GM23338 (cell line): ENCODE data around the gene EPHA6. TPM values are rescaled to one million over a fixed set of nuclear protein-coding genes. Genes with fewer than 3 reads are reported as not detected.

ENCODE experiments used
- ATAC-seq: fragments of 200-7000 bp; cut with Tn5 transposase; 3 replicates; pipeline ENCODE4 v1.9.1; 2020
- DNase-seq: peaks from one replicate; pipeline ENCODE4 v3.0.0-alpha.2; 2015; ENCODE audit warnings: low spot score
- H2AFZ ChIP-seq: fragments of 200-600 bp; sonication (generic); 2 replicates; pipeline ENCODE4 v1.8.0; 2016; ENCODE audit warnings: antibody characterized with exemption, mild to moderate bottlenecking, moderate library complexity
- H3F3A ChIP-seq: fragments of 200-600 bp; sonication (generic); replicated peaks from 2 replicates; pipeline ENCODE4 v1.8.0; 2017; ENCODE audit warnings: antibody characterized with exemption, mixed run types, low read depth
- H3K27ac ChIP-seq: fragments of 200-600 bp; sonication (generic); 2 replicates; pipeline ENCODE4 v1.6.1; 2016; ENCODE audit warnings: low read depth
- H3K27me3 ChIP-seq: fragments of 200-600 bp; sonication (generic); 2 replicates; pipeline ENCODE4 v1.8.0; 2016; ENCODE audit warnings: mild to moderate bottlenecking, mixed run types, moderate library complexity; ENCODE audit not compliant: insufficient read depth
- H3K36me3 ChIP-seq: fragments of 200-600 bp; sonication (generic); 2 replicates; pipeline ENCODE4 v1.8.0; 2016; ENCODE audit warnings: mild to moderate bottlenecking; ENCODE audit not compliant: insufficient read depth
- H3K4me1 ChIP-seq: fragments of 200-600 bp; sonication (generic); 2 replicates; pipeline ENCODE4 v1.8.0; 2016; ENCODE audit warnings: mild to moderate bottlenecking, moderate library complexity; ENCODE audit not compliant: insufficient read depth
- H3K4me2 ChIP-seq: fragments of 200-600 bp; sonication (generic); 2 replicates; pipeline ENCODE4 v1.7.1; 2017; ENCODE audit warnings: mixed run types
- H3K4me3 ChIP-seq: fragments of 200-600 bp; sonication (generic); 2 replicates; pipeline ENCODE4 v1.6.1; 2016; ENCODE audit warnings: mixed run types
- H3K79me2 ChIP-seq: fragments of 200-600 bp; sonication (generic); replicated peaks from 2 replicates; pipeline ENCODE4 v1.8.0; 2017; ENCODE audit warnings: mild to moderate bottlenecking; ENCODE audit not compliant: insufficient read depth
- H3K9me2 ChIP-seq: fragments of 200-600 bp; sonication (generic); 2 replicates; pipeline ENCODE4 v1.8.0; 2017; ENCODE audit not compliant: insufficient read depth
- H4K20me1 ChIP-seq: fragments of 200-600 bp; sonication (generic); replicated peaks from 2 replicates; pipeline ENCODE4 v1.8.0; 2017; ENCODE audit warnings: mild to moderate bottlenecking; ENCODE audit not compliant: insufficient read depth
- H3K27ac Mint-ChIP-seq: 2 replicates; pipeline ENCODE4 v1.8.0; 2020; ENCODE audit warnings: inconsistent platforms, mild to moderate bottlenecking, moderate library complexity, mixed read lengths
- H3K27me3 Mint-ChIP-seq: 3 replicates; pipeline ENCODE4 v1.8.0; 2022; ENCODE audit warnings: low read depth, mild to moderate bottlenecking, moderate library complexity, mixed read lengths, inconsistent platforms; ENCODE audit not compliant: insufficient read depth, poor library complexity
- H3K36me3 Mint-ChIP-seq: 3 replicates; pipeline ENCODE4 v1.8.0; 2021; ENCODE audit warnings: low read depth, mild to moderate bottlenecking, inconsistent platforms, moderate library complexity, mixed read lengths
- H3K4me1 Mint-ChIP-seq: 3 replicates; pipeline ENCODE4 v1.8.0; 2020; ENCODE audit warnings: mild to moderate bottlenecking, inconsistent platforms, mixed read lengths
- H3K4me3 Mint-ChIP-seq: 3 replicates; pipeline ENCODE4 v1.8.0; 2021; ENCODE audit warnings: moderate library complexity, mild to moderate bottlenecking, inconsistent platforms, mixed read lengths
- H3K9me3 Mint-ChIP-seq: 3 replicates; pipeline ENCODE4 v1.8.0; 2020; ENCODE audit warnings: moderate library complexity, mild to moderate bottlenecking, inconsistent platforms, mixed read lengths
- CREB1 ChIP-seq: fragments of 250-450 bp; sonication (Bioruptor Pico); IDR thresholded peaks from 2 replicates; pipeline ENCODE4 v1.5.0; 2020; ENCODE audit warnings: low read depth, mild to moderate bottlenecking, moderate library complexity
- STAT1 ChIP-seq: IDR thresholded peaks from one replicate; pipeline ENCODE4 v1.6.1; 2016; ENCODE audit warnings: antibody characterized with exemption; ENCODE audit not compliant: unreplicated experiment
- ZNF114 ChIP-seq: fragments of 250-450 bp; sonication (Bioruptor Pico); IDR thresholded peaks from 2 replicates; pipeline ENCODE4 v1.5.0; 2020; ENCODE audit warnings: mild to moderate bottlenecking, moderate library complexity
- ZNF331 ChIP-seq: fragments of 250-450 bp; sonication (Bioruptor Pico); IDR thresholded peaks from 2 replicates; pipeline ENCODE4 v1.5.0; 2020; ENCODE audit warnings: low read depth, mild to moderate bottlenecking, moderate library complexity
- polyA plus RNA-seq: library from polyadenylated mRNA; unstranded; fragments of >200 nt; fragmentation: Nextera tagmentation; extraction: Ambion mirVana; gene quantifications from 2 replicates; pipeline ENCODE4 v1.2.1, GENCODE V29; 2016
- total RNA-seq: library from RNA; depleted of rRNA; stranded (reverse); fragments of >200 nt; shearing (Covaris generic); gene quantifications from 2 replicates; pipeline ENCODE4 v1.2.3, GENCODE V29; 2014
- TF ChIP-seq, protein P1 (sequence below): IDR thresholded peaks from one replicate; pipeline ENCODE4 v1.6.1; 2018; ENCODE audit warnings: antibody characterized with exemption; ENCODE audit not compliant: unreplicated experiment
- TF ChIP-seq, protein P2 (sequence below): fragments of 250-450 bp; sonication (Bioruptor Pico); IDR thresholded peaks from 2 replicates; pipeline ENCODE4 v1.5.0; 2020; ENCODE audit warnings: mild to moderate bottlenecking, moderate library complexity

EPHA6 gene
- total and polyA plus RNA-seq, 2 experiments from 2014 or later = 0.37 to 2.6 TPM

DNA sequence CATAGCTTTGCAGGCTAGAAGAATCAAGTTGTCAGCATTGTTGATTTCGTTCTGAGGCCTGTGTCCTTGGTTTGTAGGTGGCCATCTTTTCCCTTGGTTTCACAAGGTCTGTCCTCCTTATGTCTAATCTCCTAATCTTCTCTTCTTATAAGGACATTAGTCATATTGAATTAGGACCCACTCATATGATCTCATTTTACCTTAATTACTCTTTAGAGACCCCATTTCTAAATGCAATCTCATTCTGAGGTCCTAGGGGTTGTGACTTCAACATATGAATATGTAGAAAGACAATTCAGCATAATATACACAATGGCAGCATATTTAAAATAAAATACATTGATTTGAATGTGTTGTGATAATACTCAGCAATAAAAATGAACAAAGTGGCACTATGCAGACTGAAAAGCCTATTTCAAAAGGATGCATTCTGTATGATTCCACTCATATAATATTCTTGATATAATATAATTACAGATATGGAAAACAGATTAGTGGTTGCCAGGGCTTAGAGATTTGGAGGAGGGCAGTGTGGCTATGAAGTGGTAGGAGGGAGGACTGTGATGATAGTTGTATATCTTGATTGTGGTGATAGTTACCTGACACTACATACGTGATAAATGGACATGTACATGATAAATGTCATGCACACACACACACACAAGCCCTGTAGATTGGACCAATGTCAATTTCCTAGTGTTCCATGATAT is 431.0 kb downstream of the EPHA6 start (continued):
- TF ChIP-seq, protein P1, sequence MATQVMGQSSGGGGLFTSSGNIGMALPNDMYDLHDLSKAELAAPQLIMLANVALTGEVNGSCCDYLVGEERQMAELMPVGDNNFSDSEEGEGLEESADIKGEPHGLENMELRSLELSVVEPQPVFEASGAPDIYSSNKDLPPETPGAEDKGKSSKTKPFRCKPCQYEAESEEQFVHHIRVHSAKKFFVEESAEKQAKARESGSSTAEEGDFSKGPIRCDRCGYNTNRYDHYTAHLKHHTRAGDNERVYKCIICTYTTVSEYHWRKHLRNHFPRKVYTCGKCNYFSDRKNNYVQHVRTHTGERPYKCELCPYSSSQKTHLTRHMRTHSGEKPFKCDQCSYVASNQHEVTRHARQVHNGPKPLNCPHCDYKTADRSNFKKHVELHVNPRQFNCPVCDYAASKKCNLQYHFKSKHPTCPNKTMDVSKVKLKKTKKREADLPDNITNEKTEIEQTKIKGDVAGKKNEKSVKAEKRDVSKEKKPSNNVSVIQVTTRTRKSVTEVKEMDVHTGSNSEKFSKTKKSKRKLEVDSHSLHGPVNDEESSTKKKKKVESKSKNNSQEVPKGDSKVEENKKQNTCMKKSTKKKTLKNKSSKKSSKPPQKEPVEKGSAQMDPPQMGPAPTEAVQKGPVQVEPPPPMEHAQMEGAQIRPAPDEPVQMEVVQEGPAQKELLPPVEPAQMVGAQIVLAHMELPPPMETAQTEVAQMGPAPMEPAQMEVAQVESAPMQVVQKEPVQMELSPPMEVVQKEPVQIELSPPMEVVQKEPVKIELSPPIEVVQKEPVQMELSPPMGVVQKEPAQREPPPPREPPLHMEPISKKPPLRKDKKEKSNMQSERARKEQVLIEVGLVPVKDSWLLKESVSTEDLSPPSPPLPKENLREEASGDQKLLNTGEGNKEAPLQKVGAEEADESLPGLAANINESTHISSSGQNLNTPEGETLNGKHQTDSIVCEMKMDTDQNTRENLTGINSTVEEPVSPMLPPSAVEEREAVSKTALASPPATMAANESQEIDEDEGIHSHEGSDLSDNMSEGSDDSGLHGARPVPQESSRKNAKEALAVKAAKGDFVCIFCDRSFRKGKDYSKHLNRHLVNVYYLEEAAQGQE = no peak

DNA sequence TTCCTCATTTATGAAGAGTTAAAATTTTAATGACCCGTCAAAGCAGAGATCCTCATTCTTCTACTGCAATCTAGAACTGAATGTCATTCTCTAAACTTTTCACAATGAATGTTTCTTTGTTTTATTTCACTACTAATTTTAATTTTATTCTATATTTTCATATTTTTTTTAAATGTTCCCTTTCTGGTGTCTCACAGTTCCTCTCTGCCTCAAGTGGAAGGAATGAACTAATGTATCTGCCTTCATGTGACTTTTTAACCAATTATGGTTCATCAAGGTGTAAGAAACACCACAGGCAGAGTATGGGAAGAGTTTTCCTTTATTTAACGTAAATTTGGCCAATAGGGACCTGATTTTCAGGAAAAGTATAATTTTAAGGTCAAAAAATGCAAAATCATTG is 441.7 kb downstream of the EPHA6 start:
- Mint-ChIP-seq H3K9me3 (no peaks in the 10 kb centered on the region), H3K36me3 (no peaks in the 10 kb centered on the region), H3K4me1 (peaks cover 26% of the 10 kb centered on the region), H3K4me3 (no peak overlapping the region), H3K27me3 (peaks cover 1% of the 10 kb centered on the region), H3K27ac (no peak overlapping the region)
- no peak overlapping the region for H2AFZ ChIP-seq
- H3K27me3 ChIP-seq = no peaks in the 10 kb centered on the region
- TF ChIP-seq, protein P1 = no peak
- TF ChIP-seq CREB1 (CRISPR knock-in tag) (no peak), ZNF114 (CRISPR knock-in tag) (no peak), ZNF331 (CRISPR knock-in tag) (no peak), STAT1 (no peak)
- TF ChIP-seq, protein P2, sequence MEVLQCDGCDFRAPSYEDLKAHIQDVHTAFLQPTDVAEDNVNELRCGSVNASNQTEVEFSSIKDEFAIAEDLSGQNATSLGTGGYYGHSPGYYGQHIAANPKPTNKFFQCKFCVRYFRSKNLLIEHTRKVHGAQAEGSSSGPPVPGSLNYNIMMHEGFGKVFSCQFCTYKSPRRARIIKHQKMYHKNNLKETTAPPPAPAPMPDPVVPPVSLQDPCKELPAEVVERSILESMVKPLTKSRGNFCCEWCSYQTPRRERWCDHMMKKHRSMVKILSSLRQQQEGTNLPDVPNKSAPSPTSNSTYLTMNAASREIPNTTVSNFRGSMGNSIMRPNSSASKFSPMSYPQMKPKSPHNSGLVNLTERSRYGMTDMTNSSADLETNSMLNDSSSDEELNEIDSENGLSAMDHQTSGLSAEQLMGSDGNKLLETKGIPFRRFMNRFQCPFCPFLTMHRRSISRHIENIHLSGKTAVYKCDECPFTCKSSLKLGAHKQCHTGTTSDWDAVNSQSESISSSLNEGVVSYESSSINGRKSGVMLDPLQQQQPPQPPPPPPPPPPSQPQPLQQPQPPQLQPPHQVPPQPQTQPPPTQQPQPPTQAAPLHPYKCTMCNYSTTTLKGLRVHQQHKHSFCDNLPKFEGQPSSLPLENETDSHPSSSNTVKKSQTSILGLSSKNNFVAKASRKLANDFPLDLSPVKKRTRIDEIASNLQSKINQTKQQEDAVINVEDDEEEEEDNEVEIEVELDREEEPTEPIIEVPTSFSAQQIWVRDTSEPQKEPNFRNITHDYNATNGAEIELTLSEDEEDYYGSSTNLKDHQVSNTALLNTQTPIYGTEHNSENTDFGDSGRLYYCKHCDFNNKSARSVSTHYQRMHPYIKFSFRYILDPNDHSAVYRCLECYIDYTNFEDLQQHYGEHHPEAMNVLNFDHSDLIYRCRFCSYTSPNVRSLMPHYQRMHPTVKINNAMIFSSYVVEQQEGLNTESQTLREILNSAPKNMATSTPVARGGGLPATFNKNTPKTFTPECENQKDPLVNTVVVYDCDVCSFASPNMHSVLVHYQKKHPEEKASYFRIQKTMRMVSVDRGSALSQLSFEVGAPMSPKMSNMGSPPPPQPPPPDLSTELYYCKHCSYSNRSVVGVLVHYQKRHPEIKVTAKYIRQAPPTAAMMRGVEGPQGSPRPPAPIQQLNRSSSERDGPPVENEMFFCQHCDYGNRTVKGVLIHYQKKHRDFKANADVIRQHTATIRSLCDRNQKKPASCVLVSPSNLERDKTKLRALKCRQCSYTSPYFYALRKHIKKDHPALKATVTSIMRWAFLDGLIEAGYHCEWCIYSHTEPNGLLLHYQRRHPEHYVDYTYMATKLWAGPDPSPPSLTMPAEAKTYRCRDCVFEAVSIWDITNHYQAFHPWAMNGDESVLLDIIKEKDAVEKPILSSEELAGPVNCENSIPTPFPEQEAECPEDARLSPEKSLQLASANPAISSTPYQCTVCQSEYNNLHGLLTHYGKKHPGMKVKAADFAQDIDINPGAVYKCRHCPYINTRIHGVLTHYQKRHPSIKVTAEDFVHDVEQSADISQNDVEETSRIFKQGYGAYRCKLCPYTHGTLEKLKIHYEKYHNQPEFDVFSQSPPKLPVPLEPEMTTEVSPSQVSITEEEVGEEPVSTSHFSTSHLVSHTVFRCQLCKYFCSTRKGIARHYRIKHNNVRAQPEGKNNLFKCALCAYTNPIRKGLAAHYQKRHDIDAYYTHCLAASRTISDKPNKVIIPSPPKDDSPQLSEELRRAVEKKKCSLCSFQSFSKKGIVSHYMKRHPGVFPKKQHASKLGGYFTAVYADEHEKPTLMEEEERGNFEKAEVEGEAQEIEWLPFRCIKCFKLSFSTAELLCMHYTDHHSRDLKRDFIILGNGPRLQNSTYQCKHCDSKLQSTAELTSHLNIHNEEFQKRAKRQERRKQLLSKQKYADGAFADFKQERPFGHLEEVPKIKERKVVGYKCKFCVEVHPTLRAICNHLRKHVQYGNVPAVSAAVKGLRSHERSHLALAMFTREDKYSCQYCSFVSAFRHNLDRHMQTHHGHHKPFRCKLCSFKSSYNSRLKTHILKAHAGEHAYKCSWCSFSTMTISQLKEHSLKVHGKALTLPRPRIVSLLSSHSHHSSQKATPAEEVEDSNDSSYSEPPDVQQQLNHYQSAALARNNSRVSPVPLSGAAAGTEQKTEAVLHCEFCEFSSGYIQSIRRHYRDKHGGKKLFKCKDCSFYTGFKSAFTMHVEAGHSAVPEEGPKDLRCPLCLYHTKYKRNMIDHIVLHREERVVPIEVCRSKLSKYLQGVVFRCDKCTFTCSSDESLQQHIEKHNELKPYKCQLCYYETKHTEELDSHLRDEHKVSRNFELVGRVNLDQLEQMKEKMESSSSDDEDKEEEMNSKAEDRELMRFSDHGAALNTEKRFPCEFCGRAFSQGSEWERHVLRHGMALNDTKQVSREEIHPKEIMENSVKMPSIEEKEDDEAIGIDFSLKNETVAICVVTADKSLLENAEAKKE (CRISPR knock-in tag) = no peak
- no peaks in the 10 kb centered on the region for H3K36me3 ChIP-seq
- no peaks in the 10 kb centered on the region for H3F3A ChIP-seq
- no peaks in the 10 kb centered on the region for H3K79me2 ChIP-seq
- H4K20me1 ChIP-seq = no peaks in the 10 kb centered on the region
- no peak for ATAC-seq
- no peak overlapping the region for H3K4me3 ChIP-seq
- no peak overlapping the region for H3K27ac ChIP-seq
- H3K4me1 ChIP-seq = peaks cover 14% of the 10 kb centered on the region
- DNase-seq = peak; percentile 20
- H3K4me2 ChIP-seq = no peak overlapping the region
- no peaks in the 10 kb centered on the region; the same call in 1 of the 2 replicates for H3K9me2 ChIP-seq
